ENCODE results near the gene YIPF3.
"Not testable (repeated sequence)": the region's sequence is repeated elsewhere in the genome, so short reads cannot be mapped to it uniquely, and the experiment has no call there.

YIPF3 gene

DNA sequence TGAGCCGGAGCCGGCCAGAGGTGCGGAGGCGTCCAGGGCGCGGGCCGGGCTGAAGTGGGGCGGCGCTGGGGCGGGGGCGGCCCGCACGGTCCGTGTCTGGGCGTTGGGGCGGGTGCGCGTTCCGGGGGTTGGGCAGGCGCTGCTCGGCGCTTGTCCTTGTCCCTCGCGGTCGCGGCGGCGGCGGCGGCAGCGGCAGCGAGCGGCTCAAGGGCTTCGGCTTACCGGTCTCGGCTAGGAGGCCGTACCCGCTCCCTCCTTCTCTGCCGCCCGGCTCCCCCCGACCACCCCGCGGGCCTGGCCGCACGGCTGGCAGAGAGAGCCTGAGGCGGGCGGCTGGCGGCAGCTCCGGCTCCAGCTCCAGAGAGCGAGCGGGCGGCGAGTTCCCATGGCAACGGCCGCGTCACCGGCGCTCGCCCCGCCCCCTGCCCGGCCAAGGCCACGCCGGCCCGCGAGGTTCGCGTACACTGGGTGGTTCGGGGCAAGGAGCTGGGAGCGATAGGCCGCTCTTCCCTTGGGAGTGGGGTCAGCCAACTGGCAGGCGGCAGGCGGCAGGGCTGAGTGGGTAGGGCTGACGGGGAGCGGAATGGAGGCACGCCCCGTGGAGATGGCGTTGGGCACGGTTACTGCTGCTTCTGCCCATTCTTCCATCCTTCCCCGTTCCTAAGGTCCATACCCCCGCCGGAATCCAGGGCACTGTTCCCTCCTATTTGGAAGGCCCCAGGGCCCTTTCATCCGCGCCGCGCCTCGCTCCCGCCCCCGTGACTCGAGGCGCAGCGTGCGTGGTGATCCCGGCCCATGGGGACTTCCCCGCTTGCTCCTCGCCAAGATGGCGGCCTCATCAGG, 6.5 kb downstream of the YIPF3 start, which contains the start of gene LRRC73:
LRRC73 (minus strand) TSS at position 363 of the 843 bp plus-strand sequence. CDS start 561 bp downstream, outside the sequence.
- DNase-seq (ENCODE audit: low read depth): no peak

DNA sequence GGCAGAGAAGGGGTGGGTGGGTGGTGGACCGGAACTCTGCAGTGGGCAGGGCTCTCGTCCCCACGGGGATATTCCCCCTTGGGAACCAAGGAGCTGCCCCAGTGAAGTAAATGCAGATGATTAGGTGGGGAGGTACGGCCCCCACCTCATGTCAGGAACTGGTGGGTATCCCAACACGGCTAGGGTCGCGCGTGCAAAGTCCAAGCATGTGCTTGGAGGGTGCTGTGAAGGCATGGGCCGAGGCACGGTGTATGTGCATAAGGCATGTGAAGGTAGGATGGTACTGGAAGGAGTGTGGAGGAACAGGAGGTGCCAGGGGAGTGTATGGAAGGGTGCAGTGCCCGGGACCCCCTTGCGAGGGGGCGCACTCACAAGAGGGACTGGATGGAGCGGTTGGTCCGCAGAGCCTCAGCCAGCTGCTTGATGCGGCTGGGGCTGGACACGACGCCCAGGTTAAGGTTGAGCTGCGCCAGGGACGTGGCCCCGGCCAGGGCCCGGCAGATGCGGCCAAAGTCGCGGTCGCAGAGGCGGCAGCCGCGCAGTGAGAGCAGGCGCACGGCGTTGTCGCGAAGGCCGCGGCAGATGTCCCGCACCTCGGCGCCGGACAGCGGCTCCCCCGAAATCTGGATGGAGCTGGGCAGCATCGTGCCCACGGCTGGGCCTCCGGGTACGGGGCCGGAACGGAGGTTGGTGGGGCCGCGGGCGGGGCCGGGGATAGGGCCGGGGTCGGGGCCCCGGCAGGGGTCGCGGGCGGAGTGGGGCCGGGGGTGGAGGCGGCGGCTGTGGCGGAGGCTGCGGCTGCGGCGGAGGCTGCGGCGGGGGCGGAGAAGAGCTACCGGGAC, 7.4 kb downstream of the YIPF3 start:
- no peak for DNase-seq (ENCODE audit: low read depth)

DNA sequence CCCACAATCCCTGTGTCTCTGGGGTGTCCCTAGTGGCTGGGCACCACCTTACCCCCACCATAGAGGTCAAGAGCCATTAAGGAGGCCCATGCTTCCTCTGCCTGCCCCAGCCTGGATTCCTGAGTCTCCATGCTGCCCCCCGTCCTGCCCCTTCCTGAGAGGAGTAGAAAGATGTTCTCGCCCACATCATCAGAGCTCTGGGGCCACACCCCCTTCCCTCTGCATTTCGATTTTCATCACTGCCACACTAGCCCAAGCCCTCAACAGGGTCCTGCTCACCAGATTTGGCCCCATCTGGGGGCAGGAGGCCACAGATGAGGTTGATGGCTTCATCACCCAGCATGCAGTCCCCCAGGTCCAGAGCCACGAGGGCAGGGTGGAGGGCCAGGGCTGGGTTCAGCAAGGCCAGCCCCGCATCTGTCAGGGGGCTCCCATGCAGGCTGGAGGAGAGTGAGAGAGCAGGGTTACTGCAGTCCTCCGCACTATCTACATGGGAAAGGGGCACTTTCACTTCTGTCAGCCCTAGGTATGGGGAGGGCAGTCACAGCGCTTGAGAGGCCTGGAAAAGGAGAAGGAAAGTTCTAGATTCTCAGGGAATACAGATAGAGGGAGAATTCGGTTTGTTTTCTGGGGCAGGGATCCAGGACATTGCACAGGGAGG, 8.1 kb downstream of the YIPF3 start:
- no peak for DNase-seq (ENCODE audit: low read depth)

DNA sequence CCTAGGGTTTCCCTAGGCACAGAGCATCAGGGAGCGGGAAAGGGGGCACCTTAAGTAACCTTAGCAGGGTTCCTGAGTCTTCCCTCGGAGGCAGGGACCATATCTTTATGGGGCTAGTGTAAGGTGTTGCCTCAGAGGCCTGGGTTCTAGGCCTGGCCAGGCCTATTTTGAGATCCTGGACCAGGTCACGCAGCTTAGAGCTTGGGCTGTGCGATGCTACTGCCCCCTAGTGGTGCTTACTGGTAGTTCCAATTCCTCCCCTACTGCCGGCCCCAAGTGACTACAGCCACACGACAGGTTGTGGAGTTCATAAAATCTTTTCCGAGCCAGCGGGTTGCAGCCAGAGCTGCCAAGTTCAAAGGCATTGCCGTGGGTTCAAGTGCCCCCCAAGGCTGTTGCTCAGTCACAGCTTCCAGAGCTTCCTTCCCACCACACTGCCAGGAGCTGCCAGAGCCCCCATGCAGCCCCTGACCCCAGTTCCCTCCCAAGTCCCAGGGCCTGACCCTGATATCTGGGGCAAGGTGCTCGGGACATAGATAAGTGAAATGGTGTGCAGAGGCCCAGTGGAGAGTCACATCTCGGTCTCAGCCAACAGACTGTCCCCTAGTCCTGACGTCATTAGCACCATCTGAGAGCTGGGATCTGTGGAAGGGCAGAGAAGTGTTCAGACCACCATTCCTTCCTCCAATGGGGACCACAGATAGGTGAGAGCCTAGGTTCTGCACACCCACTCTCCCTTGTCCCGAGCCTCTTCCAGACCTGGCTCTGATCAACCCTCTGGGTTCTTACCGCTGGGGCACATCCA, 9.9 kb downstream of the YIPF3 start:
- DNase-seq (ENCODE audit: low read depth): peak; percentile 66

DNA sequence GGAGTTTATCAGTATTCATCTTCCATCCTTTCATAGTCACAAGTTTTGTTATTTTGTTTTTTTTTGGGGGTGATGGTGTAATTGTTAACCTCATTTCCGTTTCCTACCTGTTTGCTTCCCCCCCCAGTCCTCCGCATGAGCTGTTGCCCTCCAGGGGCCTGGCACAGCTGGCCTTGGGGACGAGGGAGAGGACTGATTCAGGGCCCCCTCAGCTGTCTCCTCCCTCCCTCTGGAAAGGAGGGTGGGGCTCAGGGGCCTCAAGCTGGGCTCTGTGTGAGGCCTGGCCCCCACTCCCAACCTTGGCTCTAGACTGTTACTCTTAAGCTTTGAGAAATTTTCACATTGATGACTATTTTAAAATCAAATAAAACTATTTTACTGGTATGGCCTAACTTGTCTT, 10.6 kb downstream of the YIPF3 start:
- DNase-seq (ENCODE audit: low read depth): no peak

DNA sequence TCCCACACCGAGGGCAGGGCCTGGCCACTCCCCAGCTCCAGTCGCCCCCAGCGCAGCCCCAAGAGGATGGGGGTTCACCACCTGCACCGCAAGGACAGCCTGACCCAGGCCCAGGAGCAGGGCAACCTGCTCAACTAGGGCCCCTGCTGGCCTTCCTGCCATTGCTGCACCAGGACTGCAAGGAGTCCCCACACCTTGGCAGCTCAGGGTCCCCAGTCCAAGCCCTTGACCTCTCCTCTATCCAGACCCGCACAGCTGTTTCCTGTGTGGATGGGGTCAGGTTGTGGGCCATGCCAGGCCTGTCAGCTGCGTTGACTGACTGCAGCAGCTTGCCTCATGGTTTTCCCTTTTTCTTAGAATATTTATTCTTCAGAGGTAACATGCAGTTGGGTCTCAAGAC, 11.0 kb downstream of the YIPF3 start:
- no peak for DNase-seq (ENCODE audit: low read depth)

DNA sequence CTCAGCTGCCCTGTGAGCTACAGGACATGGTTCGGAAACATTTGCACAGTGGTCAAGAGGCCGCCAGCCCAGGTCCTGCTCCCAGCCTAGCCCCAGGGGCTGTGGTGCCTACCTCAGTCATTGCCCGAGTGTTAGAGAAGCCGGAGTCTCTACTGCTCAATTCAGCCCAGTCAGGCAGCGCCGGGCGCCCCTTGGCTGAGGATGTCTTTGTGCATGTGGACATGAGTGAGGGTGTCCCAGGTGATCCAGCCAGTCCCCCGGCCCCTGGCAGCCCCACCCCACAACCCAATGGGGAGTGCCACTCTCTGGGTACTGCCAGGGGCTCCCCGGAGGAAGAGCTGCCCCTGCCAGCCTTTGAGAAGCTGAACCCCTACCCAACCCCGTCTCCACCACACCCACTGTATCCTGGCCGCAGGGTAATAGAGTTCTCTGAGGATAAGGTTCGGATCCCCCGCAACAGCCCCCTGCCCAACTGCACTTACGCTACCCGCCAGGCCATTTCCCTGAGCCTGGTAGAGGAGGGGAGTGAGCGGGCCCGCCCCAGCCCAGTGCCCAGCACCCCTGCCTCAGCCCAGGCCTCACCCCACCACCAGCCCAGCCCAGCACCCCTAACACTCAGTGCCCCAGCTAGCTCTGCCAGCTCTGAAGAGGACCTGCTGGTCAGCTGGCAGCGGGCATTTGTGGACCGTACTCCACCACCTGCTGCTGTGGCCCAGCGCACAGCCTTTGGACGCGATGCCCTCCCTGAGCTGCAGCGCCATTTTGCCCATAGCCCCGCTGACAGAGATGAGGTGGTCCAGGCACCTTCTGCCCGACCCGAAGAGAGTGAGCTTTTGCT, 11.8 kb downstream of the YIPF3 start:
- DNase-seq (ENCODE audit: low read depth): no peak

DNA sequence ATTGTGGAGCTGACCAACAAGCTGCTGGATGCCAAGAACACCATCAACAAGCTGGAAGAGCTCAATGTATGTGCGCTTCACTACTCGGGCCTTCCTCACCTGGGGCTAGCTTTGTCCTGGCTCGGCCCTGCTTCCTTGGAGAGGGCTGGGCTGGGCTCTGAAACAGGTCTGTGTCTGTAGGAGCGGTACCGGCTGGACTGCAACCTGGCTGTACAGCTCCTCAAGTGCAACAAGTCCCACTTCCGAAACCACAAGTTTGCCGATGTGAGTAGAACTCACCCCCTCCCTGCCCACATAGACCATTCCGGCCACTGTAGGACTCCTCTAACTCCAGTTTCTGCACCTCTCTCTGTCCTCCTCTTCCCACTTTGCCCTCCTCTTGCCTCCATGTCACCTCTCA, 13.3 kb downstream of the YIPF3 start:
- no peak for DNase-seq (ENCODE audit: low read depth)

DNA sequence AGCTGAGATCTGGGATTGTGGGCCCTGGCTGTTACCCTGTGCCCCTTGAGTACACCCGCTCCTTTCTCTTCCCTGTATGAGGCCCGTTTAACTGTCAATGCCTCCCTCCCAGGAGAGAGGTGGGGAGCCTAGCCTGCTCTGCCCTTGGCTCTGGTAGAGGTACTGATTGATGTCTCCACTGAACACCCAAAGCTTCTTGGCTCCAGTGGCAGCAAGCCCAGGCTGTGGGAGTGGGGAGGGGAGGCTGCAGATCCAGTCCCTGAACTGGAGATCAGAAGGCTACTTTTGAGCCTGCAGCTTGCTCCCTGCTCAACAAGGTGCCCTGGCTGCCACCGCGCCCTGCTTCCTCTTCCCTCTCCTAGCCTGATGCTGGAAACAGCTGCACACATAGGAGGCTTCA, 14.1 kb downstream of the YIPF3 start:
- no peak for DNase-seq (ENCODE audit: low read depth)

DNA sequence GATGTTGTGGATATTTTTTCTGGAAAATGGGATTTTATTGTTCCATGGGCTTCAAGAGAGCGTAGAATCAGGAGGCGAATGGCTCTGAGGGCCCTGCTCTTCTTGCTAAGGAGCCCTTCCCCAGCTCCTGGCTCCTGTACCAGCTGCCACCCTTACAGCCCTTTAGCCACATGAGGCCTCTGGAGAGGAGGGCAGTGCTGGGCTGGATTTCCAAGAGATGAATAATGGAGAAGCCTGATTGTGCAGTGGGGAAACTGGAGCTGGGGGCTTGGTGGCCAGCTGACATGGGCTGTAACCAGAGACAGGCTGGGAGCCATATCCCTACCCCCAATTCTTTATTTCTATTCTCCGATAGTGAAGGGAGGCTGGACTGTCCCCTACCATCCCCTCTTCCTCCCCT, 15.8 kb downstream of the YIPF3 start:
- no peak for DNase-seq (ENCODE audit: low read depth)

DNA sequence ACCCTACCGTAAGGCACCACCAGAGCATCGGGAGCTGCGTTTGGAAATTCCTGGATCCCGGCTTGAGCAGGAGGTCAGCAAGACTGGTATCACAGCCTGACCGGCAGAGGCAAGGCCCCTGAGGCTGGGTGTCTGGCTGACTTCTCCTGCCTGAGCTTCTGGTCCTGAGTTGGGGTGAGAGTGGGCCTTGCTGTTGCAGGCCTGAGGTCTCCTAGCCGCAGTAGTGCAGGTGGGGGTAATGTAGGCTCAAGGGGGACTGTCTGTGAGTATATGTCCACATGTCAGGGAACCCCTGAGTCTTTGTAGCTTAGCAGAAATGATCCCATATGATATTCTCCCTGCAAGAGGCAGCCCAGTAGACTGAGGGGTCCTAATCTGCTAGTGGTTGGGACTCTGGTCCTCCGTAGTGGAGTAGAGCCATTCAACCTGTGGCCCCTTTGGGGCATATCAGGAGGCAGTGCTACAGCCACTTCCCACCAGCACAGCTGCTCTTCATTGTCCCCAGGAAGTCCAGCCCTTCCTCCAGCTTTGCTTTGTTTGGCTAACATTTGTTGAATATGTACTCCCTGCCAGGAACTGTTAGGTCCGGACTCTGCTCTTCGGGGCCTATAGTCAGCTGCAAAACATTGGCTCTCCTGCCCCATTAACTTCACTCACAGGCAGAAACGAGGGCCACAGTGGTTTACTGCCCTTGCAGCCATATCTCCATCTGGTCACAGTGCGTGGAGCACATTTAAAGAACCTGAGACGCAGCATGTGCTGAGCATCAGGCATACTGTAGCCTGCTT, 17.5 kb downstream of the YIPF3 start:
- no peak for DNase-seq (ENCODE audit: low read depth)

DNA sequence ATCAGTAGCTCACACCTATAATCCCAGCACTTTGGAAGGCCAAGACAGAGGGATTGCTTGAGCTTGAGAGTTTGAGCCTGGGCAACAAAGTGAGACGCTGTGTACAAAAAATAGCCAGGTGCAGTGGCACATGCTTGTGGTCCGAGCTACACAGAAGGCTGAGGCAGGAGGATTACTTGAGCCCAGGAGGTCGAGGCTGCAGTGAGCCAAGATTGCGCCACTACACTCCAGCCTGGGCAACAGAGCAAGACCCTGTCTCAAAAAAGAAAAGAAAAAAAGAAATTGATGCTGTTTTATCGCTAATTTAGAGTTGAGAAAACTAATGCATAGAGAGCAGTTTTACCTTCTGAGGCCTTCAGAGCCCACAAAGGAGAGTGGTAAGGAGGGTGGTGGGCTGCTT, 18.4 kb downstream of the YIPF3 start:
- not testable (repeated sequence) for DNase-seq (ENCODE audit: low read depth)

DNA sequence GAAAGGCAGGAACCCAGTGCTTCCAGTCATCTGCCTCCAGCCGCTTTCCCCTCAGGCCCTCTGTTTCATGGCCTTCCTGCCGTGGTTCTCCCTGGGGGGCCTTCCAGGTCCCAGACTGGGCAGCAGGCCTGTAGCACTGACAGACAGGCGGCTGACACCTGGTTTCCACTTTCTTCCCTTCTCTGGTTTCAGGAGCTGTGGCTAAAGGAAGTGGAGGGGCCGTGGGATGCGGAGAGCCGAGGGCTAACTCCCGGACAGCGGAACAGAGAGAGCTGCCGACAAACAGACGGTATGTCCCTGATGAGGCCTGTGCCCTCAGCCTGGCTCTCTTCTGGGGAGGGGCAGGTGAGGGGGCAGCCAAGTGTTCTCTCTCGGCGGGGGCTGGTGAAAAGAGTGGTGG, 19.0 kb downstream of the YIPF3 start:
- no peak for DNase-seq (ENCODE audit: low read depth)

DNA sequence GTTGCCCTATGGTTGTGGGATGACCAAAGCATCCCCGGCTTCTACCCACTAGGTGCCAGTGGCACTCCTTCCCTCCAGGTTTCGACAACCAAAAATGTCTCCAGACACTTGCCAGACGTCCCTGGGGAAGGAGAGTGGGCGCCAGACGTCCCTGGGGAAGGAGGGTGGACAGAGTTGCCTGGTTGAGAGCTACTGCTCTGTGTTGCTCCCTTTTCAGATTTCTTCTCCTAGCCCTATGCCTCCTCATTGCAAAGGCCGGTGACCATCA, 19.7 kb downstream of the YIPF3 start:
- DNase-seq (ENCODE audit: low read depth): no peak

DNA sequence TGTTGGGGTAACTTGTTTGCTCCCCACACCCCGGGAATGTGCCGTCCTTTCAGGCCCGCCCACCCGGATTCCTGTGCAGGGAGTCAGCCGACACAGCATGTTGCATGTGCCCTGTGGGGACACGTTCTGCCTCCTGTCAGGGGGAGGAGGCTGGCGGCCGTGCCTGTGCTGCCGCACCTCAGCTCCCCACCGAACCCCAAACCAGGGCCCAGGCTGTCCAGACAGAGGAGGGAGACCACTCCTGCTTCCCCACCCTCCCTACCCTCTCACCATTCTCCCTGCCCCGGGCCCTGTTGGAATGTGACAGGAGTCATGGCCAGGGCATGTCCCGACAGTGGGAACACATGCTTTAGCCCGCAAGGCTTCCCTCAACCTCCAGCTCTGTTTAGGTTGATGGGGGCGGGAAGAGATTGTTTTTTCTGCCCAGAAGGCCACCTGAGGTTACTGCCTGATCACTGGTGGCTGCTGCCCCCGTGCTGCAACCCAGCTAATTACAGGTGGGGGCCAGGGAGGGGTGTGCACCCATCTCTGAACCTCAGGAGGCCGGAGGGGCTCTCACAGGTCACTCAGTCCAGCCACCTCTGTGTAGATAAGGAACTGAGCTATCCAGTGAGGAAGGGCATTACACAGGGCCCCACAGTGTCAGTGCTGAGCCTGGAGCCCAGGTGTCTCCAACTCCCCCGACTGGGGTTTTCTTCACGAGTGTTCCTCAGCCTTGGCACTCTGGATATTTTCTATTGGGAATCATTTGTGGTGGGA, 20.2 kb downstream of the YIPF3 start:
- peak; percentile 62 for DNase-seq (ENCODE audit: low read depth)

DNA sequence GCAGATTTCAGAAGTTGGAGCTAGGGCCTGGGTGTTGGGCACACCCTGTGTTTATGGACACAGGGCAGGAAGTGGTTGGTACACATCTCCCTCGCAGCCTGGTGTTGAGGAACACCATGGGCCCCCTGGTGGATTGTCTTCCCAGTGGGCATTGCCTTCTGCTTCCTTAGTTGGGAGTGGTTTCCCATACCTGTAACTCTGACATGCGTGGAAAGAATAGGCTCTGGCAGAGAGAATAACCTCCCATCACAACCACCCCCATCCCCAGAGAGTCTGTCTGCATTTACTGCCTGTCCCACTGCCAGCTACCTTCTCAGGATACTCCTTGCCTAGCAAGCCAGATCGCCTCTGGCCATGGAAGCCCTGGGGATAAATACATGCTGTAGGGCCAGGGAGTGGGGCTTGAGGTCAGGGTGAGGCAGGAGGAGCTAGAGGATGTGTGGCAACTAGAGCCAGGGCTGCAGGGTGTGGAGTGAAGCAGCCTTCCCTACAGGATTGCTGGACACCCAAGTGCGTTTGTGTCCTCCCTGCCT, 21.3 kb downstream of the YIPF3 start:
- DNase-seq (ENCODE audit: low read depth): no peak

DNA sequence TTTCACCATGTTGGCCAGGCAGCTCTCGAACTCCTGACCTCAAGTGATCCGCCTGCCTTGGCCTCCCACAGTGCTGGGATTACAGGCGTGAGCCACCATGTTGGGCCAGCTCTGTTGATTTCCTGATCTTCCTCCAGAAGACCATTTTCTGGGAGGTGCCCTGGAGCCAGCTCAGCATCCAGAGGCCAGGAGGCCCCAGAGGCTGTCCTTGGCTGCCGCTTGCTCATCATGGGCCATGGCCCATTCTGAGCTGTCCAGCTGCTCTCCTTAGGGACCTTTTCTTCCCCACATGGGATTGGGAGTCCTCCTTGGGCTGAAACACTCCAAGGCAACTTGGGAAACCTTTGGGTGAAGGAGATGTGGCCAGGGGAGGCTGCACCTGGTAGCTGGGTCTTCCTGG, 22.0 kb downstream of the YIPF3 start:
- DNase-seq (ENCODE audit: low read depth): no peak

DNA sequence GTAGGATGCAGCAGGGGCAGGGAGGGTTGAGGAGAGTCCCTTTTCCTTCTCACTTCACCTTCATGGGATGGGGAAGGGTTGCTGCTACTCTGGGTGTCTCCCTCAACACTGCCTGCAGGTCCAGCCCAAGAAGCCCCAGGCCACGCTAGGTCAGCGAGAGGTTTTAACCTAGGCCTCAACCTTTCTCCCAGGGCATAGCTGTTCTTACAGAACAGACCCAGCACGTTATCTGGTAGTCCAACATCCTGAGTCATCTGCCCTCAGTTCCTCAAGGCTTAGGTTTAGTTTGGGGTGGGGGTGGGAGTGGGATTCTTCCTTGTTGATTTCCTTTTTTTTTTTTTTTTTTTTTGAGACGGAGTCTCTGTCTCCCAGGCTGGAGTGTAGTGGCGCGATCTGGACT, 22.4 kb downstream of the YIPF3 start:
- DNase-seq (ENCODE audit: low read depth): no peak

DNA sequence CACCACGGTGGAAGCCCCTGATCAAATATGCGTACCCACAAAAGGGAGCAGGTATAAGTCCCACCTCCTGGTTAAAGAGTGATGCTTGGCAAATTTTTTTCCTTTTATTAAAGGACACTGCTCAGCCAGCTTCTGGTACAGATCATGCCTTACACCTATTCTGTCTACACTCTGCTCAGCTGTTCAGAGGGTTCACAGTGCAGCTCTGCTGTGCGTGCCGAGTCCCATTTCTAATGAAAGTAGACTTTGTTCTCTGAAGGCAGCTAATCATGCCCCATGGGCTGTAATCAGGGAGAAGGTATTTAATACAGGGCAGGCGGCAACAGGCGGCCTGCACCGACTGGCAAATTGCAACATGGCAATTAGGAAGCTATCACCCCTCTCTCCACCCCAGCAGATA, 22.9 kb downstream of the YIPF3 start:
- DNase-seq (ENCODE audit: low read depth): no peak

Measured in HS-27A (cell line).